ENCODE results near the gene ZNF385B.

The ZNF385B gene

DNA sequence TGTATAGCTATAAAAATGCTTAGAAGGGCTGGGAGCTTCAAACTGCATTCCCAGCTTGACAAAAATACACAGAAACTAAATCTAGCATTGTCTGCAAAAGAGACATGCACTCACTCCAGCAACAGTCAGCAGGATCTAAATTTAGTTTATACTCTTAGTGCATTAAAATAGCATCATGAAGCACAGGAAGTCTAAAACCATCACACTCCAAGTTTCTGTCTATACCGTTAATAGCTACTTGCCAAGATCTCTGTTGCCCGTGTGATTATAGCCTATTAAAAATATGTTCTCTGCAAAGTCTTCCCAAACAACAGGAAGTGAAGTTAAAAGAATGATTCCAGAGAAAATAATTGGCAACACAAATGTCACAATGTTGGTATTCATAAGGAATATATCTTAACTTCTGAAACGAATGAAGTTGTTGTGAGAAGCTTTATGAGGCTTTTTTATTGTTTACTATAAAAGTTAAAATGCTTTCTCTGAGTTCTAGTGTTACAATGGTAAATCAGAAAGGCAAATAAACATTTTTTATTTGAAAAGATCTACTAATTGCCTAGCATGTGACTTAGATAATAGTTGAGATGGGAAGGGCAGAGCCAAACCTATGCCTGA is 184.2 kb downstream of the ZNF385B start:
- no peak for ATAC-seq (replicated peaks; ENCODE audit: extremely low read depth, poor library complexity, severe bottlenecking)
- no peak for DNase-seq (ENCODE audit: low spot score in 2 of 2)
- Mint-ChIP-seq H3K27ac (ENCODE audit: low read depth) (no peak overlapping the region), H3K4me3 (no peak overlapping the region), H3K9me3 (no peaks in the 10 kb centered on the region), H3K27me3 (no peaks in the 10 kb centered on the region), H3K4me1 (no peaks in the 10 kb centered on the region), H3K36me3 (ENCODE audit: insufficient read depth) (no peaks in the 10 kb centered on the region)

DNA sequence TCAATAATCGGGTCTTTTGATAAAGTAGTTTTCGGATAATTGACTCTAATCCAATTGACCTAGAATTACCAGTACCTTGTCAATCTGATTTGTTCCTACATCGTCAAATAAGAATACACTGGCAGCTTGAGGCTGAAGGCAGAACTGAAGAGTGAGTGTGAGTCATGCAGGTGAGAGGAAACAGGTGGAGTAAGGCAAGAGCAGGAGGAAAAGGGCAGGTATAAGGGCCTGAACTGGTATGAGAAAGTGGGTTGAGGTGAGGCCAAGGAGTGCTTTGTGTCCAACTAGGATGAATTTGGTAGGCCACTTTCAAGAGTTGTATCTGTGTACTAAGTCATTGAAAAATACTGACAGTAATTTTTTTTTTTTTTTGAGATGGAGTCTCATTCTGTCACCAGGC is 186.0 kb downstream of the ZNF385B start:
- Mint-ChIP-seq H3K27me3 (no peaks in the 10 kb centered on the region), H3K9me3 (no peaks in the 10 kb centered on the region), H3K36me3 (ENCODE audit: insufficient read depth) (peaks cover 3% of the 10 kb centered on the region), H3K4me3 (no peak overlapping the region), H3K4me1 (no peaks in the 10 kb centered on the region), H3K27ac (ENCODE audit: low read depth) (no peak overlapping the region)
- no peak for ATAC-seq (replicated peaks; ENCODE audit: extremely low read depth, poor library complexity, severe bottlenecking)
- DNase-seq (ENCODE audit: low spot score in 2 of 2) = no peak

DNA sequence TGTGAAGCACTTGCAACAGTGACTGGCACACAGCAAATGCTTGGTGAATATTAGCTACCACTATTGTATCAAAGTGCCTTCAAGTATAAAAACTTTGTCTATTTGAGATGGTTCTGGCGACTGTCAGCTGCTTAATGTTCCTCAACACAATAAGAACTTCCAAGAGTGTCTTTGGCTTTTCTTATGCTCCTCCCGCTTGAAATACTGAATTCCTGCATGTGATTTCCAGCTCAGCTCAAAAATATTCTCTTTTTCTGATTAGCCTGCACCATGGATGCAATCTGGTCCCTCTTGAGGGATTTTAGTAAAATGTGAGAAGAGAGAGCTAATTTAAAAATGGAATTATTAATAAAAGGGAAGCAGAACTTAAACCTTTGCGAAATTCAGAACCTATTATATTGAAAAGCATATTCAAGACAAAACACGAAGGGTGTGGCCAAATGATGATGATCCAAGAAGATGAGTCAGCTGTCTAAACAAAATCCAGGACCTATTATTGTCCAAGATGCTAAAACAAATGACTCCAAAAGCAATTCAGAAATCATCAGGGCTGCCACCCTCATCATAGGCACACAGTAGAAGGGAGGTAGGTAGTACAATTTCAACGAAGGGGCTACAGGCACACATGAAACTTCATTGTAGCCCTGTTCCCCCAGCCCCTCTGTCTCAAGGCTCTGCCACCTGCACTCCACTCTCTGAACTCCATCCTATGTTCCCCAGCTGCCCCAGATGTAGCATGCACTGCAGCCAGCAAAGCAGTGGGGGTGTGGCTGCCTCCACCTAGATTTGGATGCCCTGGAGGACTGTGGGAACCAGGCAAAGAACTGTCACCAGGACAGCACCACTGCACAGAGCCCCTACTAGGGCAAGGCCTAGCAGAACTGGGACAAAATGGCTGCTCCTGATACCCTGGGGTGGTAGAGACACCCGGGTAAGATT is 190.1 kb downstream of the ZNF385B start:
- Mint-ChIP-seq H3K9me3 (no peaks in the 10 kb centered on the region), H3K4me3 (no peak overlapping the region), H3K36me3 (ENCODE audit: insufficient read depth) (peaks cover 3% of the 10 kb centered on the region), H3K27ac (ENCODE audit: low read depth) (no peak overlapping the region), H3K4me1 (no peaks in the 10 kb centered on the region), H3K27me3 (no peaks in the 10 kb centered on the region)
- DNase-seq (ENCODE audit: low spot score in 2 of 2) = no peak
- no peak for ATAC-seq (replicated peaks; ENCODE audit: extremely low read depth, poor library complexity, severe bottlenecking)

DNA sequence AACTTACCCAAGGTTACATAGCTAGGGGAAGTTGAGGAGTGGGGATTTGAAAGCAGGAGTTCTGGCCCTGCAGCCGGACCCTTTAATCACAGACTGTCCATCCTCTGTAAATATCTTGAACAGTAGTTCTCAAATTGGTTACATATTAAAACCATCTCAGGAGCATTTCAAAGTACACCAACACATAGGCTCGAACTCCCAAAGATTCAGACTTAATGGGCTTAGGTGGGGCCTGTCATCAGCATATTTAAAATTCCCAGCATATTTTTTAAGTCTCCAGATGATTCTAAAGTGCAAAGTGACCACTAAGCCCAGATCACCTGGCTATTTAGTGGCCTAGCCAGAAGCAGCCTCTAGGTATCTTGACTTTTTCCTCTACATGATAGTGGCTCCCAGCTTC is 192.2 kb downstream of the ZNF385B start:
- no peak overlapping the region for H3K4me3 Mint-ChIP-seq
- DNase-seq (ENCODE audit: low spot score in 2 of 2) (no peak), ATAC-seq (replicated peaks; ENCODE audit: extremely low read depth, poor library complexity, severe bottlenecking) (no peak)
- peaks cover 3% of the 10 kb centered on the region for H3K36me3 Mint-ChIP-seq (ENCODE audit: insufficient read depth)
- no peaks in the 10 kb centered on the region for H3K9me3 Mint-ChIP-seq
- no peak overlapping the region for H3K27ac Mint-ChIP-seq (ENCODE audit: low read depth)
- no peaks in the 10 kb centered on the region for H3K4me1 Mint-ChIP-seq
- no peaks in the 10 kb centered on the region for H3K27me3 Mint-ChIP-seq

DNA sequence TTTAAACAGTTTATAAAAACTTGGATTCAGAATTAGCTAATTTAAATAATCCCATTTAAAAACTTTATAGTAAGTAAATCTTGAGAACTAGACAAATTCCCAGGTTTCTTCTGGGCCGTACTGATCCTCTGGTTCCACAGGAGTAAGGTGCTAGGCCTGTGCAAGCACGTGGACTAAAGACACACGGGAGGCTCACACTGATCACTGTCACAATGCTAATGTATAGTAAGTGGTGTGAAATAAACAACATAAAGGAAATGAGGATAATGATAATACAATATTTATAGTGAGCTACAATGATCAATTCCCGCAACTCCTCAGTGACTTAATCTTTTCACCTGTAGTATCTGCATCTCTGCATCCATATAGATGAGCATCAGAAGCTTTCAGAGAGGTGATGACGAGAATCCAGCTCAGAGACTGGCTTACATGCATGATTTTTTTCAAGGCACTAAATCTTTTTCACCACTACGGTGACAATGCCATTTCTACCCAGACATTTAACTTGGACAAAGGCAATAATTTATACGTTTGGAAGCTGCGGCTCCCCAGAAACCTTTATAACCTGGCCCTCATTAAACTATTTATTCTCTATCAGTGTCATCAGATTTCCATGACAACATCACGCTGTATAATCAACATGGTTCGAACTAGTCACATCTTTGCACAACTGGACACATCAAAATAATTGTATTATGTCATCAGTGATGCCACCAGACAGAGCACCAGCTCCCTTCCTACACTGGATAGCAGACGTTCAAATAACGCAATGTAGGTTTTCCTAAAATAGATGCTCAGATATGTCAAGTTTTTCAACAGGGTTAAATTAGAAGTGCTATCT is 196.2 kb downstream of the ZNF385B start:
- no peaks in the 10 kb centered on the region for H3K36me3 Mint-ChIP-seq (ENCODE audit: insufficient read depth)
- H3K27ac Mint-ChIP-seq (ENCODE audit: low read depth) = no peak overlapping the region
- ATAC-seq (replicated peaks; ENCODE audit: extremely low read depth, poor library complexity, severe bottlenecking) (no peak), DNase-seq (ENCODE audit: low spot score in 2 of 2) (no peak)
- H3K4me1 Mint-ChIP-seq = no peaks in the 10 kb centered on the region
- no peaks in the 10 kb centered on the region for H3K27me3 Mint-ChIP-seq
- H3K9me3 Mint-ChIP-seq = no peaks in the 10 kb centered on the region
- H3K4me3 Mint-ChIP-seq = no peak overlapping the region

DNA sequence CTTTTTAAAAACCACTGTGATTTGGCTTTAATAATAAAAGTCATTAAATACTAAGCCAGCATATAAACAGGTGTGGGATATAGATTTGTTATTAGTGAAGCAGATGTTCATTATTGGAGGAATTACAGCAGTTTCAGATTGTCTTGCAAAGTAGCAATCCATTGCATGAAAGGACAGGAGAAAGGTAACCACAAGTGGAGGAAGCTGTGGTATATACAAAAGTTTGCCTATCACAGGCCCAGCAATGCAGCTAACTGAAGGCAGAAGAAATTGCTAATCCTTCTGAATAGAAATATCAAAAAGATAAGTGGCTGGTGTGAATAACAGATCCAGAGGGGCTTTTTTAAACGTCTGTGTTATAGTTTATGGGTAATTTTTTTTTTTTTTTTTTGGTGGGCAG is 199.4 kb downstream of the ZNF385B start:
- Mint-ChIP-seq H3K4me3 (no peak overlapping the region), H3K36me3 (ENCODE audit: insufficient read depth) (no peaks in the 10 kb centered on the region), H3K27ac (ENCODE audit: low read depth) (no peak overlapping the region), H3K9me3 (no peaks in the 10 kb centered on the region), H3K27me3 (no peaks in the 10 kb centered on the region), H3K4me1 (no peaks in the 10 kb centered on the region)
- DNase-seq (ENCODE audit: low spot score in 2 of 2) = no peak
- ATAC-seq (replicated peaks; ENCODE audit: extremely low read depth, poor library complexity, severe bottlenecking) = no peak

DNA sequence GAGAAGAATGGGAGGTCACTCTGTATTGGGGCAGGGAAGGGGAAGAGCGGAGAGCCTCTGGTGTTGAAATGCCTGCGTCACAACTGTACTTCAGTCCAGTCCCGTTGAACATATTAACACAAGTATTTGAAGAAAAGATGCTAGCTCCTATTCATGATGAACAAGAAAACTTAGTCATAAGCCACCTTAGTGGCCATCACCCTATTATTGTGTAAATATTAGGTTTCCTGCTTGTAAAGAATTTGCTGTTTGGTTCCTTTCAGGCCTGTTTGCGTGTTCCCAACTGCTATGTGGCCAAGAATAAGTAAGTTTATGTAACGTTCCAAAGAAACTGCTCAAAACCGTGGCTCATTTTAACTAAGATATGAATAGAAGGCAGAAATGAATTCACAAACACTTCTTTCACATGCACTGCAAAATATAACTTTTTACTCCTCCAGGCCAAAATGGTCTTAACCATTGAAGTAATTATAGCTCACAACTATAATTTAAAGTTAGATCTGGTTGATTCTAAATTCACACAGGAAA is 204.3 kb downstream of the ZNF385B start:
- no peak for DNase-seq (ENCODE audit: low spot score in 2 of 2)
- Mint-ChIP-seq H3K9me3 (no peaks in the 10 kb centered on the region), H3K36me3 (ENCODE audit: insufficient read depth) (no peaks in the 10 kb centered on the region), H3K4me1 (no peaks in the 10 kb centered on the region), H3K27ac (ENCODE audit: low read depth) (no peak overlapping the region), H3K4me3 (no peak overlapping the region), H3K27me3 (no peaks in the 10 kb centered on the region)
- ATAC-seq (replicated peaks; ENCODE audit: extremely low read depth, poor library complexity, severe bottlenecking) = no peak

DNA sequence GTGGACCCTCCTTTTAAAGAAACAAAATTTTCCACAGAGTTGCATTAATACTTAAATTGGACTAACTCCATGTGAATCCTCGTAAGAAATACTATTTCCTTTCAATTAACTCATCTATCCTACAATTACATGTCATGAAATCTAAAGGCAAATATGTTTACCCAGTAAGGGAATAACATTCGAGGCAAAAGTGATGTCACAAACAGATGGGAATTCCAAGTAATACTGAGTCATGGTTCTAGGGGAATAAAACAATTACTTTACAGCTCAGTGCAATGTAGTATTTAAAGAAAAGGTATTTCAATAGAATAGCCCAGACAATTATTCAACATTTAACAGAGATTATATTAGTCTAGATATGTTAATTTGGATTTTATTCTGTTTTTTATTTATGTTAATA is 205.8 kb downstream of the ZNF385B start:
- ATAC-seq (replicated peaks; ENCODE audit: extremely low read depth, poor library complexity, severe bottlenecking) = no peak
- H3K9me3 Mint-ChIP-seq = no peaks in the 10 kb centered on the region

DNA sequence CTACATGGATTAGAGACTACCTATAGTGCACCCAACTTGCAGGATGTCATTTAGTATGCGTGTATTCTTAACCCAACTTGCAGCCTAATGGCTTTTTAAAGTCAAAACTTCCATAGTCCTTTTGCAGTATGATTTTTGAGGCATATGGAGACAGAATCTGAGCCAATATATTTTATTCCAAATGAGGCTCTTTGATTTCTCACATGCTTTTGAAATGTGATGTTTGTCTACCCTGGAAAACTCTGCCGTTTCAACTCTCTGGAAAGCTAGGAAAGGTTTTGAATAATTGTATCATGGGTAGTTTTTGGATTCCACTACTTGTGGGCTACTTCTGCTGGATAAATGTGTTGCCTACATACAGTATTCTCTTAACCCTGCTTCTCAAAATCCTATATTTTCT is 206.6 kb downstream of the ZNF385B start:
- Mint-ChIP-seq H3K27me3 (no peaks in the 10 kb centered on the region), H3K36me3 (ENCODE audit: insufficient read depth) (no peaks in the 10 kb centered on the region), H3K4me1 (no peaks in the 10 kb centered on the region), H3K27ac (ENCODE audit: low read depth) (no peak overlapping the region), H3K4me3 (no peak overlapping the region), H3K9me3 (no peaks in the 10 kb centered on the region)
- DNase-seq (ENCODE audit: low spot score in 2 of 2) = no peak
- ATAC-seq (replicated peaks; ENCODE audit: extremely low read depth, poor library complexity, severe bottlenecking) = no peak

More for the DNA sequence above, 205.8 kb downstream of the ZNF385B start:
- H3K36me3 Mint-ChIP-seq (ENCODE audit: insufficient read depth) = no peaks in the 10 kb centered on the region
- no peaks in the 10 kb centered on the region for H3K4me1 Mint-ChIP-seq
- DNase-seq (ENCODE audit: low spot score in 2 of 2) = no peak
- H3K27me3 Mint-ChIP-seq = no peaks in the 10 kb centered on the region
- no peak overlapping the region for H3K4me3 Mint-ChIP-seq
- H3K27ac Mint-ChIP-seq (ENCODE audit: low read depth) = no peak overlapping the region

DNA sequence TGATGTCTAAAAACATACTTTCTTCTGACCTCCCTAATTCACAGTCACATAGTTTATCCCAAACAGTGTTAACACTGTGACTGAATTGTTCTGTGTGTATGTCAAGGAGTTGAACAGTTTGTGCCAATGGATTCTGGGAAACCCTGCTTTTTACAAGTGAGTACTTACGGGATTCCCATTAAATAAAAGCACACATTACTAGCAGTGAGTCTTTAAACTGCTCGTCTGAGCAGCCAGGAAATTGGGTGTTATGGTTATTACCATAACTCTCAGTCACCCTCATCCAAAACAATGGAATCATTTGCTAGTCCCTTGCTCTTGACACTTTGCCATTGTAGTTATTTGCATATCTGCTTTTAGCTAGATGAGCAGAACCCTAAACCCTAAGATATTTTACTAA is 209.1 kb downstream of the ZNF385B start:
- Mint-ChIP-seq H3K4me1 (no peaks in the 10 kb centered on the region), H3K27me3 (no peaks in the 10 kb centered on the region), H3K9me3 (no peaks in the 10 kb centered on the region), H3K4me3 (no peak overlapping the region), H3K27ac (ENCODE audit: low read depth) (no peak overlapping the region), H3K36me3 (ENCODE audit: insufficient read depth) (no peaks in the 10 kb centered on the region)
- ATAC-seq (replicated peaks; ENCODE audit: extremely low read depth, poor library complexity, severe bottlenecking) = no peak
- DNase-seq (ENCODE audit: low spot score in 2 of 2) = no peak

DNA sequence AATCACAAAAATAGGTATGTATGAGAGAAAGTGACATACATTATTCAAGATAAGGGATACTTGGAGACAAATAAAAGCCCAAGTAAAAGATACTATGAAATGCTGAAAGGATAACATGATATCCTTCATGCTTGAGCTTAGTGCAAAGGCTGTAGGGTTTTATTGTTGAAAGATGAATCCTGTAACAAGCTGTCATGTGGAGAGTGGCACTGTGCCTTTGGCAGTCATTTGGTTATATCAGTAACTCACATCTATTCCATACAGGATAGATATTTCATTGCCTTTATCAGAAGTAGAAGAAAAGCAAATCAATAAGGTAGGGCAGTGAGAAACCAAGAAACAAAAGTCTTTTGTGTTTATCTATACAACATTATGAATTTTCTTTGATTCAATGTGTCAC is 211.0 kb downstream of the ZNF385B start:
- Mint-ChIP-seq H3K4me1 (no peaks in the 10 kb centered on the region), H3K36me3 (ENCODE audit: insufficient read depth) (no peaks in the 10 kb centered on the region), H3K9me3 (no peaks in the 10 kb centered on the region), H3K27ac (ENCODE audit: low read depth) (no peak overlapping the region), H3K27me3 (no peaks in the 10 kb centered on the region), H3K4me3 (no peak overlapping the region)
- DNase-seq (ENCODE audit: low spot score in 2 of 2) (no peak), ATAC-seq (replicated peaks; ENCODE audit: extremely low read depth, poor library complexity, severe bottlenecking) (no peak)

DNA sequence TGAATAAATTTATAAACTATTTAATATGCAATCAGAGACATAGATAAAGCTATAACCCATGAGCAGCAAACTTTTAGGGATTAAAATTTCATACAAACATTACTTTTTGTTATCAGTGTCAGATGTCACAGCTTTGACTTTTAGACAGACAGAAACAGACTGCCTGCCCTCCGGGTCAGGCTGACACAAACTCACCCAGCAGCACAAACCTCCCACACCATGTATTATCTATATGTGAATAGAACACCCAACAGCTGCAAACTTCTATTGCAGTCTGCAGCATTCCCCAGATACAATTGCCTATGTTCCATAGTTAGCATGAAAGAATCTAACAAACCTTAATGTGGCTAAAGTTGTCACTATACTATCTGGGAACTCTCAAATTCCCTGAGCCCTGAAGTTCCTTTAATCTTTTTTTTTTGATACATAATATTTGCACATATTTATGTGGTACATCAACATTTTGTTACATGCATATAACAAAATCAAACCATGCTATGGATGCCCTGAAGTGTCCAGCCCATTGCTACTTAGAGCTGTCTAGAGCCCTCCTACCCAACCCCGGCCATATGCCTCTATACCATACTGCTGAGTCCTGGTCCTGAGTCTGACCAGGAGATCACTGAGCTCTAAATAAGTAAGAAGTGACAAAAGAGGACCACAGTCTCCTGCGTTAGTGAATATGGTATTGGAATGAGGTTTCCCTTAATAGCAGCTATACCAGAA is 214.4 kb downstream of the ZNF385B start:
- ATAC-seq (replicated peaks; ENCODE audit: extremely low read depth, poor library complexity, severe bottlenecking) = no peak
- H3K4me1 Mint-ChIP-seq = no peaks in the 10 kb centered on the region
- H3K36me3 Mint-ChIP-seq (ENCODE audit: insufficient read depth) = no peaks in the 10 kb centered on the region
- H3K9me3 Mint-ChIP-seq = no peaks in the 10 kb centered on the region
- H3K27ac Mint-ChIP-seq (ENCODE audit: low read depth) = no peak overlapping the region
- no peaks in the 10 kb centered on the region for H3K27me3 Mint-ChIP-seq
- H3K4me3 Mint-ChIP-seq = no peak overlapping the region
- DNase-seq (ENCODE audit: low spot score in 2 of 2) = no peak

All from central memory CD8-positive, alpha-beta T cell (primary cell).